HFFc6 (cell line): ENCODE results near the gene GJB1. TPM values are rescaled to one million over a fixed set of nuclear protein-coding genes. Genes with fewer than 3 reads are reported as not detected.
A peak's percentile ranks its signal among the peaks of the same experiment; 100 is the strongest.
"Not testable (repeated sequence)": the region's sequence is repeated elsewhere in the genome, so short reads cannot be mapped to it uniquely, and the experiment has no call there.

Experiments used
- DNase-seq: peaks from one replicate; pipeline ENCODE4 v3.0.0-alpha.2; 2018
- H3K27ac Mint-ChIP-seq: 2 replicates; pipeline ENCODE4 v1.8.0; 2020; ENCODE audit warnings: mild to moderate bottlenecking, mixed read lengths
- H3K27me3 Mint-ChIP-seq: 2 replicates; pipeline ENCODE4 v1.8.0; 2021; ENCODE audit warnings: mild to moderate bottlenecking, moderate library complexity, mixed read lengths; ENCODE audit not compliant: insufficient read depth
- H3K36me3 Mint-ChIP-seq: 2 replicates; pipeline ENCODE4 v1.8.0; 2021; ENCODE audit warnings: low read depth, mixed read lengths
- H3K4me1 Mint-ChIP-seq: 2 replicates; pipeline ENCODE4 v1.8.0; 2020; ENCODE audit warnings: low read depth, mixed read lengths
- H3K4me3 Mint-ChIP-seq: 2 replicates; pipeline ENCODE4 v1.8.0; 2020; ENCODE audit warnings: mild to moderate bottlenecking, moderate library complexity, mixed read lengths
- H3K9me3 Mint-ChIP-seq: 2 replicates; pipeline ENCODE4 v1.8.0; 2020; ENCODE audit warnings: mild to moderate bottlenecking, mixed read lengths
- long read RNA-seq: library from polyadenylated mRNA; unstranded; transcript quantifications from one replicate; pipeline ENCODE4 v2.0.0, GENCODE V29; 2019
- total RNA-seq, 6 experiments: library from RNA; stranded (reverse); fragmentation: NEBNext Ultra II Directional; extraction: Animal tissue kit (Norgen Biotek cat#: 25700); gene quantifications; 2 replicates in 1 of 6; 3 replicates in 5 of 6; pipeline ENCODE4 v1.2.3, GENCODE V29; 2021
- TF ChIP-seq, protein P1 (sequence below): fragments of 200-600 bp; sonication (generic); IDR thresholded peaks from 2 replicates; pipeline ENCODE4 v1.5.0; 2021; ENCODE audit warnings: antibody characterized with exemption, mild to moderate bottlenecking

GJB1 gene
- total RNA-seq: not detected
- long read RNA-seq: 0 reads

DNA sequence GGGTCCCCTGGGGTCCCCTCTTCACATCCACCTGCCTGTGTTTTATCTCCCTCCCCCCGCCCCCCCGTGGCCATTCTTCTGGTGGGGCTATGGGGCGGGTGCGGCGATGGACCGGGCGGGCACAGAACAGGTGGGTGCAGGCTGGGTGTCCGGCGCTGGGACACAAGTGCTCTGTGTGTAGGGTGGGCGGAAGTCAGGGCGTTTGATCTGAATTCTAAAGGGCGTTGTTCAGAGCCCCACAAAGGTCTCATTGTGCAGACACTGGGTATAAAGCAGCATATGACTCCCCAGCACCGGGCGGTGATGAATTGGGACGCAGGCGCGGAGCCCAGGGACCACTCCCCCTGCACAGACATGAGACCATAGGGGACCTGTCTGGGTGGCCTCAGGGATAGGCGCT, at the start of gene GJB1:
Gene GJB1, plus strand, starts transcription at position 296 of the 400 bp plus-strand sequence. CDS start 484 bp downstream, outside the sequence.
- TF ChIP-seq, protein P1, sequence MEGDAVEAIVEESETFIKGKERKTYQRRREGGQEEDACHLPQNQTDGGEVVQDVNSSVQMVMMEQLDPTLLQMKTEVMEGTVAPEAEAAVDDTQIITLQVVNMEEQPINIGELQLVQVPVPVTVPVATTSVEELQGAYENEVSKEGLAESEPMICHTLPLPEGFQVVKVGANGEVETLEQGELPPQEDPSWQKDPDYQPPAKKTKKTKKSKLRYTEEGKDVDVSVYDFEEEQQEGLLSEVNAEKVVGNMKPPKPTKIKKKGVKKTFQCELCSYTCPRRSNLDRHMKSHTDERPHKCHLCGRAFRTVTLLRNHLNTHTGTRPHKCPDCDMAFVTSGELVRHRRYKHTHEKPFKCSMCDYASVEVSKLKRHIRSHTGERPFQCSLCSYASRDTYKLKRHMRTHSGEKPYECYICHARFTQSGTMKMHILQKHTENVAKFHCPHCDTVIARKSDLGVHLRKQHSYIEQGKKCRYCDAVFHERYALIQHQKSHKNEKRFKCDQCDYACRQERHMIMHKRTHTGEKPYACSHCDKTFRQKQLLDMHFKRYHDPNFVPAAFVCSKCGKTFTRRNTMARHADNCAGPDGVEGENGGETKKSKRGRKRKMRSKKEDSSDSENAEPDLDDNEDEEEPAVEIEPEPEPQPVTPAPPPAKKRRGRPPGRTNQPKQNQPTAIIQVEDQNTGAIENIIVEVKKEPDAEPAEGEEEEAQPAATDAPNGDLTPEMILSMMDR: no peak
- H3K4me3 Mint-ChIP-seq: no peak within 1 kb of the TSS
- peaks cover 12% of the 10 kb centered on the region; the same call in 1 of the 2 replicates for H3K4me1 Mint-ChIP-seq
- no peaks in the 10 kb centered on the region for H3K36me3 Mint-ChIP-seq
- H3K9me3 Mint-ChIP-seq: no peaks in the 10 kb centered on the region
- peaks cover 16% of the 10 kb centered on the region for H3K27me3 Mint-ChIP-seq
- DNase-seq: no peak
- no peak within 1 kb of the TSS for H3K27ac Mint-ChIP-seq

DNA sequence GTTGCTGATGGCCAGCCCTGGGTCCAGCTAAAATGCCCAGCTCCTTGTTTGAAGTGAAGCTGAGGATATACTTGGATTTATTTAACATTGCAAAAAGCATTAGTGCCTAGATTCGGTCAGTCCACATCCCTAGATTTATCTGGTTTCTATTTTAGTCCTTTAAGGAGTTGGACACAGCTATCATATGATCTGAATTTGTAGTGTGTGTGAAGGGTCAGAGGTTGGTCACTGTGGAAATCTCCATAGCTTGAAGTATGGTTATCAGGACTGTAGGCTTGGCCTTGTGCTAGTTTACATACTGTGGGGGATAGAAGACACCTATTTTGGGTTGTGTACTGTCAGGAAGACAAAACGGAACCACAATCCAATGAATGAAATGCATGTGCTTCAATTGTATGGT, 49.6 kb upstream of the GJB1 start:
- Mint-ChIP-seq H3K4me3 (no peak overlapping the region), H3K36me3 (no peaks in the 10 kb centered on the region), H3K27ac (no peak overlapping the region), H3K9me3 (no peaks in the 10 kb centered on the region), H3K4me1 (peaks cover 16% of the 10 kb centered on the region), H3K27me3 (peaks cover 3% of the 10 kb centered on the region; the same call in 1 of the 2 replicates)
- TF ChIP-seq, protein P1: no peak
- DNase-seq: no peak

DNA sequence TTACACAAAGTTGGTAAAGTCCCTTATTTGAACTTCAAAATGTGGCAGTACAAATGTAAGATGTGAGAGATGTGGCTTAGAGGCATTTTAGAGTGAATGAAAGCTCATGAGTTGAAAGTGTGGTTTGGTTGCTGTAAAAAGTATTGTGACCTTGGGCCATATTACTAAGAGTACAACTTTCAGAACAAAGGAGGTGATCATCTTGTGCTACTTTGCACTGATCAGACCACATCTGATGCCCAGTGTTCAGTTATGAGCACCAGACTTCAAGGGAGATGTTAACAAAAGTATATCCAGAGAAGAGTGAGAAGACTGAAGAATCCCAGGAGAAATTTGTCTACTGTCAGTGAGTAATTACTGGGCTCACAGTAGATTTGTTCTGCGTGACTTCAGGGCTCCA, 48.2 kb upstream of the GJB1 start:
- Mint-ChIP-seq H3K27ac (no peak overlapping the region), H3K36me3 (no peaks in the 10 kb centered on the region), H3K9me3 (no peaks in the 10 kb centered on the region), H3K4me3 (no peak overlapping the region), H3K27me3 (no peaks in the 10 kb centered on the region), H3K4me1 (peaks cover 24% of the 10 kb centered on the region)
- TF ChIP-seq, protein P1: no peak
- no peak for DNase-seq

DNA sequence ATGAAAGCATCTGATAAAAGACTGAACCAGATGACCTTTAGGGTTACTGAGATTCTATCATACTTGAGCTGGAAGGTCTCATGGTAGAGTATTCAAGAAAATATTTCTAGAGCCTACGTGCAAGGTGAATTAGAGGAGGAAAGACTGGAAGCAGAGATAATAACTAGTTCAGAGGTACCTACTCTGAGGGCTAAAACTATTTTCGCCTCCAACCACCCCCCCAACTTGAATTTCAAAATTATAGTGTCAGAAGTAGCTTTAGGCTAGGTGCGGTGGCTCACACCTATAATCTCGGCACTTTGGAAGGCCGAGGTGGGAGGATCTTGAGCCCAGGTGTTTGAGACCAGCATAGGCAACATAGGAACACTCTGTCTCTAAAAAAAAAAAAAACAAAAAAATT, 47.5 kb upstream of the GJB1 start:
- H3K27me3 Mint-ChIP-seq: no peaks in the 10 kb centered on the region
- no peaks in the 10 kb centered on the region for H3K36me3 Mint-ChIP-seq
- TF ChIP-seq, protein P1: no peak
- H3K27ac Mint-ChIP-seq: no peak overlapping the region
- H3K4me1 Mint-ChIP-seq: peaks cover 24% of the 10 kb centered on the region
- H3K4me3 Mint-ChIP-seq: no peak overlapping the region
- no peaks in the 10 kb centered on the region for H3K9me3 Mint-ChIP-seq
- no peak for DNase-seq

DNA sequence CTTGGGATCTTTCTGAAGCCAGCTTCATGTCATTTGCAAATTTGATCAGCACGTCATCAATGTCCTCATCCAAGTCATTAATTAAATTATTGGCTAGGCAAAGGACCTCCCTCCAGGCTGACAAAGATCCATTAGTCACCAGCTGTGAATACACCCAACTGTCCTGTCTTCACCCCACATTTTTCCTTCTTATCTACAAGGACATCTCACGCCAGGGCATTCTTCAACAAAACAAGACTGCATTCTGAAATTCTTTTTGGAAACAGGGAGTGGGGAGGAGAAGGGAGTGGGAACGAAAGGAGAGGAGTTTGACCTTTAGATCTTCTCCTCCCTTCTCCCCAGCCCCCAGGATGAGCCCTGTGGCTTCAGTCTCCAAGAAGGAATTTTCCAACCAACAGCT, 45.7 kb upstream of the GJB1 start:
- H3K27ac Mint-ChIP-seq: peak overlapping the region; percentile 67
- H3K4me1 Mint-ChIP-seq: peaks cover 33% of the 10 kb centered on the region
- peak; percentile 19 for DNase-seq
- peaks cover 5% of the 10 kb centered on the region; the same call in 1 of the 2 replicates for H3K27me3 Mint-ChIP-seq
- no peaks in the 10 kb centered on the region for H3K36me3 Mint-ChIP-seq
- no peaks in the 10 kb centered on the region for H3K9me3 Mint-ChIP-seq
- TF ChIP-seq, protein P1: no peak
- H3K4me3 Mint-ChIP-seq: peak overlapping the region; percentile 55

DNA sequence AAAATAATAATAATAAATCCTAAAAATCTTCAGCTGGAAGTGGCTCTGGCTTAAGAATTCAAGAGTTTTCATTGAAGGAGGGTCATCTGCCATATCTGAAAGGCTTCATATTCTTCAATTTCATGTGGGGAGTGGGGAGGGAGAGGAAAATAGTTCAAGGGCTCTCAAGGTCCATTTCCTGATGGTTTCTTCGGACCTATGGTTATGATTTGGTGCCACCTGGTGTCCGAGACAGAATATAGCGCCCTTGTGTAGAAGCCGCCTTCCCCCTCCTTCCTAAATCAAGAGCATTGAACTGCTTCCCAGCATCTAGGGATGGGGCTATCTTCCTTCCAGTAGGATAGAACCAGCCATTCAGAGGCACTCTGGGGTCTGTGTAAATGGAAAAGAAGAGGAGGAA, 44.1 kb upstream of the GJB1 start:
- DNase-seq: peak; percentile 12
- Mint-ChIP-seq H3K27me3 (peaks cover 5% of the 10 kb centered on the region; the same call in 1 of the 2 replicates), H3K27ac (no peak overlapping the region), H3K36me3 (no peaks in the 10 kb centered on the region), H3K4me1 (peaks cover 39% of the 10 kb centered on the region), H3K9me3 (no peaks in the 10 kb centered on the region), H3K4me3 (no peak overlapping the region)
- TF ChIP-seq, protein P1: peak; percentile 79

DNA sequence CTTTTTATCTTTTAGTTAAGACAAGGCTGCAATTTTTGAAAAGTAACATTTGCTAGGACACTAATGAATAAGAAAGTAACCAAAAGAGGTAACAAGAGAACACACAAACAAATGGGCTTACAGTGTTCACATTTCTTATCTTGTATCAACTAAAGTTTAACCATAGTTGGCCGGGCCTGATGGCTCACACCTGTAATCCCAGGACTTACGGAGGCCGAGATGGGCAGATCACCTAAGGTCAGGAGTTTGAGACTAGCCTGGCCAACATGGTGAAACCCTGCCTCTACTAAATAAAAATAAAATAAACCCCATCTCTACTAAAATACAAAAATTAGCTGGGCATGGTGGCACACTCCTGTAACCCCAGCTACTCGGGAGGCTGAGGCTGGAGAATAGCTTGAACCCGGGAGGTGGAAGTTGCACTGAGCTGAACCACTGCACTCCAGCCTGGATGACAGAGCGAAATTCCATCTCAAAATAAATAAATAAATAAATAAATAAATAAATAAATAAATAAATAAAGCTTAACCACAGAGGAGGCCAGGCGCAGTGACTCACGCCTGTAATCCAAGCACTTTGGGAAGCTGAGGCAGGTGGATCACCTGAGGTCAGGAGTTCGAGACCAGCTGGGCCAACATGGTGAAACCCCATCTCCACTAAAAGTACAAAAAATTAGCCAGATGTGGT, 42.3 kb upstream of the GJB1 start:
- not testable (repeated sequence) for H3K4me3 Mint-ChIP-seq, H3K9me3 Mint-ChIP-seq, H3K27ac Mint-ChIP-seq, DNase-seq, H3K27me3 Mint-ChIP-seq, H3K36me3 Mint-ChIP-seq
- H3K4me1 Mint-ChIP-seq: peaks cover 39% of the 10 kb centered on the region
